Activated T-helper 1 cell treated with anti-CD3 and anti-CD28 coated beads, Interleukin-12 subunit alpha, Interleukin-12 subunit beta, Interleukin-2, Interleukin-4 antibody, amounts not matched to agents 30 ng/mL and 10 ng/mL and 1 ng/mL, durations not matched to agents 14 hours and 24 hours and 36 hours (primary cell): ENCODE measurements around the gene SEMA5A. TPM values are rescaled to one million over a fixed set of nuclear protein-coding genes. Genes with fewer than 3 reads are reported as not detected.

Source experiments
- DNase-seq: peaks from one replicate; pipeline ENCODE4 v3.0.0; 2021; ENCODE audit warnings: low spot score
- H3K27ac Mint-ChIP-seq: one replicate; pipeline ENCODE4 v1.8.0; 2021; ENCODE audit warnings: mild to moderate bottlenecking, mixed read lengths
- H3K27me3 Mint-ChIP-seq: one replicate; pipeline ENCODE4 v1.8.0; 2022; ENCODE audit warnings: mild to moderate bottlenecking, moderate library complexity, mixed read lengths; ENCODE audit not compliant: insufficient read depth
- H3K36me3 Mint-ChIP-seq: one replicate; pipeline ENCODE4 v1.8.0; 2021; ENCODE audit warnings: low read depth, mixed read lengths
- H3K4me1 Mint-ChIP-seq: one replicate; pipeline ENCODE4 v1.8.0; 2021; ENCODE audit warnings: low read depth, mixed read lengths
- H3K4me3 Mint-ChIP-seq: one replicate; pipeline ENCODE4 v1.8.0; 2021; ENCODE audit warnings: mild to moderate bottlenecking, moderate library complexity, mixed read lengths
- H3K9me3 Mint-ChIP-seq: one replicate; pipeline ENCODE4 v1.8.0; 2021; ENCODE audit warnings: mixed read lengths
- intact Hi-C: fragments of 100-400 bp; cut with micrococcal nuclease; formaldehyde crosslinking; loops from one replicate; pipeline ENCODE4 v1.15.1; 2024
- total RNA-seq: library from RNA; stranded (reverse); gene quantifications from 2 replicates; pipeline ENCODE4 v1.2.3, GENCODE V29; 2022

SEMA5A gene
- total RNA-seq, 1 donor from 2014 or later: not detected

DNA sequence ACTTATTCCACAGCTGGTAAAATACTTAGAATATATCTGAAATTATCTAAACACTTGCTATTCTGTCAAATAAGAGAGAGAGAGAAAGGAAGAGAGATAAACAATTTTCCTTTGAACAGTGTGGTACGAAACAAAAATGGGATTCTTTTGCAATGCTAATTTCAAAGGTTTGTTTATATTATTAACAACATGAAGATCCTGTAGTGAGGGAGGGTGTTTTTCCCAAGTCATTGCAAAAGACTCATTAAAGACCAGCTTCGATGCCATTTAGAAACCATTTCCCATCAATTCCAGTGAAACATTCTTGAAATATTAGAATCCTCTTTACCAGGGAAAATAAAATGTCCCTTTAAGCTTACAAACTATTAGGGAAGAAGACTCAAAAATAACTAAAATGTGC is 505.4 kb downstream of the SEMA5A start:
- Mint-ChIP-seq H3K27ac (no peak overlapping the region), H3K9me3 (peaks cover 3% of the 10 kb centered on the region), H3K27me3 (no peaks in the 10 kb centered on the region), H3K36me3 (no peaks in the 10 kb centered on the region), H3K4me1 (no peaks in the 10 kb centered on the region), H3K4me3 (no peak overlapping the region)
- intact Hi-C loops: no loop called here
- DNase-seq: no peak

DNA sequence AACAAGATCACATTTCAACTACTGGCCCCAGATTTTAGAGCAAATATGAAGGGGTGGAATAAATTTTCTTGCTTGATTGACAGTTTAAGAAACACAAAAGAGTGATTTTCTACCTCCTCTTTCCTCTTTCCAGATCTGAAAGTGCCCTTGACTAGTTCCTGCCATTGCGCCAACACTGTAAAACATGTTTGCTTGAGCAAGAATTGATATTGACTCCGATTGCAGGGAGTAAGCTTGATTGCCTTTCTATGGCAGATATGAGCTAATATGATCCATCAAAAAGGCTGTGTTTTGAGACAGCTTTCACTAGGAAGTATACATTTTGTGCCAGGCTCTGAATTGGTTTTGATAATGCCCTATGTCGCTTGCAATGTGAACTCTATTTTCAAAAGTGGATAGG is 508.8 kb downstream of the SEMA5A start:
- no peaks in the 10 kb centered on the region for H3K27me3 Mint-ChIP-seq
- no peaks in the 10 kb centered on the region for H3K36me3 Mint-ChIP-seq
- H3K27ac Mint-ChIP-seq: no peak overlapping the region
- DNase-seq: no peak
- intact Hi-C loops: no loop called here
- H3K9me3 Mint-ChIP-seq: peaks cover 3% of the 10 kb centered on the region
- H3K4me1 Mint-ChIP-seq: no peaks in the 10 kb centered on the region
- H3K4me3 Mint-ChIP-seq: no peak overlapping the region

DNA sequence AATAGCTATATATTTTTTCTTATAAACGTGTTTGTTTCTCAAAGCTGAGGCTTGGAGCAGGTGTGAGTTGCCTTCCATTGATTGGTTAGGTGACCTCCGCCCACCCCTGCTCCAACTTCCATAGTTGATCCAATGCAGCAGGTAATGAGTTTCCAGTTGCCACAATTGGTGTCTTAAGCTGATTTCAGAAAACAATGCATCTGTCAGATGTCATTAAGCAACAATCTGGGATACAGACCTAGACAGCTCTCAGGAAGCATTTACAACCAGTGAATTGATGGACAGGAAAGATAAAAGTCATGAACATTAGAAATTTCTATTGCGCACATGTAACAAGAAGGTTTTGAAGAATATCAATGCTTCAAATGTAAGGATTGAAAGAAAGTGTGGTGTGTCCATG is 510.5 kb downstream of the SEMA5A start:
- Mint-ChIP-seq H3K27me3 (no peaks in the 10 kb centered on the region), H3K4me1 (no peaks in the 10 kb centered on the region), H3K9me3 (peaks cover 3% of the 10 kb centered on the region), H3K27ac (no peak overlapping the region), H3K36me3 (no peaks in the 10 kb centered on the region), H3K4me3 (no peak overlapping the region)
- DNase-seq: no peak
- intact Hi-C loops: no loop called here

DNA sequence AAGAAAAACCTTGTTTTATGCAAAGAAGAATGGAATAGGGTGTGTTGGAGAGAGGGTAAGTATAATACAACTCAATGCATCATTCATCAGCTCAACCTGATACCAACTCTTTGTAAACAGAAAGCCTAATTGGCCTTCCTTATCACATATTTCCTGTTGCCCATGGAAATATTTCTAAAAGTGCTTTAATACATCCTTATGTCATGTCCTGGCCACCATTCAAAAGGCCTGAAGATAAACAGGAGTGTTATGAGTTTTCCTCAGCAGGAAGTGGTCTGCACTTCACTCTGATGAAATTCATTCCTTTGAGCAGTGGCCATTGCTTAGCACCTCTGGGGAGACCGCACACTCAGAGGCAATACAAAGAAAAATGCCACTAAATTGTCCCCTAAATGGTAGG is 511.2 kb downstream of the SEMA5A start:
- no peak for DNase-seq
- Mint-ChIP-seq H3K27me3 (no peaks in the 10 kb centered on the region), H3K4me3 (no peak overlapping the region), H3K4me1 (no peaks in the 10 kb centered on the region), H3K36me3 (no peaks in the 10 kb centered on the region), H3K9me3 (peaks cover 3% of the 10 kb centered on the region), H3K27ac (no peak overlapping the region)
- intact Hi-C loops: no loop called here

DNA sequence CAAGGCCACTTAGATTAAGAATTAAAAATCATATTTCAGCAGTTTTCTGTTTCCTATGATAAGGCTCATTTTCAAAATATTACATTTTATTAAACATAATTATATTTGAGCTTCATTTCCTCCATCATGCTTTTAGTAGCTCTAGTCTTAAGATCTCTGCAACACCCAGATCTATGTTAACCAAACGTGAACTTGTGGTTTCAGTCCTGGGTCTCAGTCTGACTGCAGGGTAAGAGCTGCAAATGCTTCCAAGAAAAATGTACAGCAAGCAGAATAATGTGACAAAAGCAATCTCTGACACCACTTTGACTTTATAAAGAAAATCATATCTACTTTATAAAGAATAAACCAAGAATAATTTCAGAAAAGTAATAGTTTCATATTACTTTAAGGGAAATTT is 512.4 kb downstream of the SEMA5A start:
- H3K4me3 Mint-ChIP-seq: no peak overlapping the region
- H3K4me1 Mint-ChIP-seq: no peaks in the 10 kb centered on the region
- no peak overlapping the region for H3K27ac Mint-ChIP-seq
- H3K9me3 Mint-ChIP-seq: peaks cover 4% of the 10 kb centered on the region
- no peaks in the 10 kb centered on the region for H3K36me3 Mint-ChIP-seq
- no peak for DNase-seq
- intact Hi-C loops: no loop called here
- H3K27me3 Mint-ChIP-seq: no peaks in the 10 kb centered on the region

DNA sequence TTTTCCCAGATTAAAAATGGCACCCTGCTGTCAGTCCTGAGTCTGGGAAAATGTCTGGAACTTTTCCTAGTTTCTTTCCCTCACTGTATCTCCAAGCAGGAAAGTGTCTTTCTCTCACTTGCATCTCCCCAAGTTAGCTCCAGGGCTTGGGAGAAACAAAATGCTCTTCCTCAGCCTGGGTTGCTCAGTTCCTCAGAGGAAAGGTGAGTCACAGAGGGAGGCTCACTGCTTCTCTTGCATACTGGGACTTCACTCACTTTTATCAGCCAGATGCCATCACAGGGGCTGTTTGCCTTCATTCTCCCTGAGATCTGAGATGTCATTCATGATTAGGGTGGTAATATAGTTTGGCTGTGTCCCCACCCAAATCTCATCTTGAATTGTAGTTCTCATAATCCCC is 519.9 kb downstream of the SEMA5A start:
- DNase-seq: no peak
- H3K9me3 Mint-ChIP-seq: peaks cover 46% of the 10 kb centered on the region
- H3K36me3 Mint-ChIP-seq: no peaks in the 10 kb centered on the region
- H3K4me3 Mint-ChIP-seq: no peak overlapping the region
- no peak overlapping the region for H3K27ac Mint-ChIP-seq
- intact Hi-C loops: no loop called here
- no peaks in the 10 kb centered on the region for H3K4me1 Mint-ChIP-seq
- H3K27me3 Mint-ChIP-seq: no peaks in the 10 kb centered on the region

DNA sequence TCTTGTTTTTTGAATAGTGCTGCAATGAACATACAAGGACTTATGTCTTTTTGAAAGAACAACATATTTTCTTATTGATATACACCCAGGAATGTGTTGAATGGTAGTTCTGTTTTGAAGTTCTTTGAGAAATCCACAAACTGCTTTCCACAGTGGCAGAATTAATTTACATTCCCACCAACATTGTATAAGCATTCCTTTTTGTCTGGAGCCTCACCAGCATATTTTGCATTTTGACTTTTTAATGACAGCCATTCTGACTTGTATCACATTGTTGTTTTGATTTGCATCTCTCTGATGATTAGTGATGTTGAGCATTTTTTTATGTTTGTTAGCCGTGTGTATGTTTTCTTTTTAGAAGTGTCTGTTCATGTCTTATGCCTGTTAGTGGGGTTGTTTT is 524.9 kb downstream of the SEMA5A start:
- H3K9me3 Mint-ChIP-seq: peaks cover 31% of the 10 kb centered on the region
- H3K27ac Mint-ChIP-seq: no peak overlapping the region
- H3K27me3 Mint-ChIP-seq: no peaks in the 10 kb centered on the region

DNA sequence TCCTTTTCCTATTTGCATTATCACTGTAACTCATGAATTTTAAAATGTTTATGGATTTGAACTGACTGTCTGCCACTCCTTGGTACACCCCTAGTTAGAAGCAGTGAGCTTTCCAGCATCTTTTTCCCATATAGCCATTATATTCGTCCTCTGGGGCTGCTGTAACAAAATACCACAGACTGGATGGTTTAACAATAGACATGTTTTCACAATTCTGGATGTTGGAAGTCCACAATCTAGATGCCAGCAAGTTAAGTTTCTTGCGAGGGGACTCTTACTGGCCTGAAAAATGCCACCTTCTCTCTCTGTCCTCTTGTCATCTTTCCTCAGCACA is 530.0 kb downstream of the SEMA5A start:
- intact Hi-C loops: no loop called here
- Mint-ChIP-seq H3K9me3 (peaks cover 7% of the 10 kb centered on the region), H3K4me3 (no peak overlapping the region), H3K27ac (no peak overlapping the region), H3K4me1 (no peaks in the 10 kb centered on the region), H3K27me3 (no peaks in the 10 kb centered on the region), H3K36me3 (no peaks in the 10 kb centered on the region)
- DNase-seq: no peak

More for the DNA sequence above, 524.9 kb downstream of the SEMA5A start:
- Mint-ChIP-seq H3K4me3 (no peak overlapping the region), H3K36me3 (no peaks in the 10 kb centered on the region), H3K4me1 (no peaks in the 10 kb centered on the region)
- intact Hi-C loops: no loop called here
- no peak for DNase-seq

DNA sequence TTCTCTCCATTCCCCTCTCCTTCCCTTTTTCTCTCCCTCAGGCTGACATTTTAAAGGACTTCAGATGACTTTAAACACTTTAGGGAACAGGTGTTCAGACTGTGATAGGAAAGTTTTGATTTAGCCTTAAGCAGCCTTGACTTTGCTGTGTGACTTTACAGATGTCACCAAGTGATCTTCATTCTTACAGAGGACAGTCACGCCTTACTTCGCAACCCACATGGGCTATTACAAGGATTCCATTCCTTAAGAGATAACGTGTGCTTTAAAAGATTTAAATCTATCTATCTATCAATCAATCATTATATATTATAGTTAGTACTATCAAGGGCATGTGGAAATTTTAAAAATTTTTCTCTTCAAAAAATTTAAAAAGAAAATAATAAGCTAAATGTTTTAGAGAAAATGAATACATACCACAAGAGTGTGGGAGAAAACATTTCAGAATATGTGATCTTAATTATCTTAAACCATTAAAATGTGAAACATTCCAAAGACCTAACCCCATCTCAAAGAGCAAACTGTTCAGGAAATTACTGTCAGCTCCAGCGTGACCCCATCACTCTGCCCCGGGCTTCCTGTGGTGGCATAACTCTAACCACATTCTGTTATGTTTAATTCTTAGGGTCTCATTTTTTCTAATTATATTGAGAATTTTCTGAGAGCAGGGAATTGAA is 530.5 kb downstream of the SEMA5A start:
- H3K4me1 Mint-ChIP-seq: no peaks in the 10 kb centered on the region
- peaks cover 3% of the 10 kb centered on the region for H3K9me3 Mint-ChIP-seq
- no peak overlapping the region for H3K4me3 Mint-ChIP-seq

DNA sequence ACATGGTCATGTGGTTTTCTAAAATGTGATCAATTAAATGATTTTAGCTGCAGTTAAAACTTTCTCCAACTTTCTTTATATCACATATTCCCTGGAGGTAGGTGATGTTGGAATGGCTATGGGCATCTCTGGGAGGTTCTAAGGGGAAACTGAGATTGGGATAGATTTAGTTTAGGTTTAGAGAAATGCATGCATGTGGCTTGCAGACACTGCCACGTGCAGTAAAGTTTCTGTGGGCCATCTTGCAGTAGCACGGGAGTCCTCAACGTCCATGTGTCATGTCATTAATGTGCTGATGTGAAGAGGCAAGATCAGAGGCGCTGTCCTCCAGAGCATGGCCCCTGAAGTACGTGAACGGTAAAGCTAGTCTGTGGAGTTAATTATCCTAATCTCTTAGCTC is 532.7 kb downstream of the SEMA5A start:
- H3K36me3 Mint-ChIP-seq: no peaks in the 10 kb centered on the region
- no peaks in the 10 kb centered on the region for H3K4me1 Mint-ChIP-seq
- no peak overlapping the region for H3K4me3 Mint-ChIP-seq
- no peak overlapping the region for H3K27ac Mint-ChIP-seq
- peaks cover 14% of the 10 kb centered on the region for H3K9me3 Mint-ChIP-seq
- no peaks in the 10 kb centered on the region for H3K27me3 Mint-ChIP-seq
- intact Hi-C loops: no loop called here
- DNase-seq: no peak

More for the DNA sequence above, 530.5 kb downstream of the SEMA5A start:
- Mint-ChIP-seq H3K27me3 (no peaks in the 10 kb centered on the region), H3K36me3 (no peaks in the 10 kb centered on the region), H3K27ac (no peak overlapping the region)
- no peak for DNase-seq
- intact Hi-C loops: no loop called here

DNA sequence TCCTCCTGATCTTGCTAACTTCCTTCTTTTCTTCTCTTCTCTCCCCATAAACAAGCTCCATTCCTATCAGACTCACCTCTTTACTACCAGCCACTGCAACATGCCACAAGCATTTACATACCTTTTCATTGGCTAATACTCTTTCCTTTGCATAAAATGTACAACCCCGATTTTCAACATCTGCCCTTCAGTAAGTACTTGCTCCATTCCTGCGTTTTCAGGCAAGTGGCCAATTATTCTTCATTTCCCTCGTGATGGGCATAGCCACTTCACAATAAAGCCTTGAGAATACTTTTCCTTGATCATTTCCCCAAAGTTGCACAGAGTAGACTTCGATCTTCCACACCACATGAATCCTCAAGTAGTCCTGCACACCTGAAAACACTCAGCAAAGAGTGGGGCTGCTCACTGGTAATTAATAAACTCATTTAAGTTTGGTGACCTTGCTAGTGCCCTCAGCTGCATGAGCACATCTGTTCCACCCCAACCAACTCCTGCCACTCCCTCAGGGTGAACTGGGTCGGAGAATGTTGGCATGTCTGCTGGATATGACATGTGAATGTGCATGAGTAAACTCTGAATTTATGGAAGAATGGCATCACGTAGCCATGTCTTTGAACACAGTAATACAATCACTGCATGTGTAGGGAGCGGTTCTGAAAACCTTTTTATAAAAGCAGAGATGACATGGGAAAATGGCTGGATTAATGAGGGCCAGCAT is 535.8 kb downstream of the SEMA5A start:
- no peaks in the 10 kb centered on the region for H3K27me3 Mint-ChIP-seq
- DNase-seq: no peak
- no peak overlapping the region for H3K27ac Mint-ChIP-seq
- H3K4me1 Mint-ChIP-seq: no peaks in the 10 kb centered on the region
- intact Hi-C loops: no loop called here
- peaks cover 20% of the 10 kb centered on the region for H3K9me3 Mint-ChIP-seq
- H3K36me3 Mint-ChIP-seq: no peaks in the 10 kb centered on the region
- H3K4me3 Mint-ChIP-seq: no peak overlapping the region

DNA sequence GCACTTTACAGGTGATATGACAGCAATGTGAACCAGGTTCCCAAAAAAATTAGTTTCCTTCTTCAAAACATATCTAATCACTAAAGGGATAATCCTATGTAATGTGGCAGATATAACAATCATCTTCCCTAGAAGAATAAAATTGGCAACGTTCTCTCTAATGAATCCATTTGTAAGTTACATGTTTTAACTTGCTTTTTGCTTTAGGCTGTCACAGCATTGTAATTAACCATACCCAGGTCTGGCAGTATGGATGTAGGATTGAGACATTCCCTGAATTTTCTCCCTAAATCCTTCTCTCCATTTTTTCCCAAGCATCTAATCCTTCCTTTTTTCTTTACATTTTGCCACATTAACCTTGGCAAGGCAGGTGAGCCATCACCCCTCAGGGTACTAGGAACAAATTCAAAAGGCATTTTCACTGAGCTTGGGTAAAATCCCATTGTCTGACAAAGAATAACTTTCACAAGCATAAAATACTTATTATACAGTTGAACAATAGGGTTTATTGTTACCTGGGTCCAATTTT is 548.3 kb downstream of the SEMA5A start:
- H3K9me3 Mint-ChIP-seq: peaks cover 3% of the 10 kb centered on the region
- DNase-seq: no peak
- no peak overlapping the region for H3K27ac Mint-ChIP-seq
- H3K27me3 Mint-ChIP-seq: no peaks in the 10 kb centered on the region
- H3K4me1 Mint-ChIP-seq: no peaks in the 10 kb centered on the region
- intact Hi-C loops: no loop called here
- H3K4me3 Mint-ChIP-seq: no peak overlapping the region
- H3K36me3 Mint-ChIP-seq: no peaks in the 10 kb centered on the region

DNA sequence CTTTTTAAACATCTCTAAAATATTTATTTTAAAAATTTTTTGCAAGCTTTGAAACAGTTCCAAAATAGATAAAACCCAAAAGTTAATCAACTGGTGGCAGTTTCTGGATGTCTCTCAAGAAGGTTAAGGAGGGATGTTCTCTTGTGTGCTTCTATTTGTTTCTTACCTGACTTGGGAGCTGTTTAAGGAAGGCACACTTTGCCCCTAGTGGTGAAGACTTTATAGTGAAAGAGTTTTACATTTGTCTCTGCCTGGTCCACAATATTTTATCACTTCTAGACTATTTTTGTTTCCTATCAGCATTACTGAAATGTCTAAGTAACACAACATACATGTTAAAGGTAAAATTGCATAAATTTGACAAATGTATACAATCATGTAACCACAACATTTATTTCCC is 552.8 kb downstream of the SEMA5A start:
- no peak overlapping the region for H3K27ac Mint-ChIP-seq
- H3K4me1 Mint-ChIP-seq: no peaks in the 10 kb centered on the region
- intact Hi-C loops: no loop called here
- peaks cover 7% of the 10 kb centered on the region for H3K9me3 Mint-ChIP-seq
- H3K27me3 Mint-ChIP-seq: no peaks in the 10 kb centered on the region
- no peaks in the 10 kb centered on the region for H3K36me3 Mint-ChIP-seq
- DNase-seq: no peak
- H3K4me3 Mint-ChIP-seq: no peak overlapping the region
